H1 (cell line): ENCODE results near the gene SPN. TPM values are rescaled to one million over a fixed set of nuclear protein-coding genes. Genes with fewer than 3 reads are reported as not detected.

Experiments used
- CHD7 ChIP-seq: fragments of 300-600 bp; sonication (generic); IDR thresholded peaks from 2 replicates; pipeline ENCODE4 v1.7.1; 2012; ENCODE audit warnings: low read length, moderate library complexity, mild to moderate bottlenecking, inconsistent platforms; ENCODE audit not compliant: insufficient replicate concordance
- CTCF ChIP-seq, 3 experiments: IDR thresholded peaks; 1 replicate in 2 of 3; 2 replicates in 1 of 3; pipeline versions ENCODE4 v1.5.1 to v1.6.1; 2011; ENCODE audit warnings: low read length in 3 of 3, mild to moderate bottlenecking in 3 of 3, inconsistent platforms in 2 of 3, low read depth in 1 of 3, moderate library complexity in 1 of 3; ENCODE audit not compliant: insufficient read depth in 1 of 3; ENCODE audit errors: control extremely low read depth in 1 of 3
- POLR2AphosphoS5 ChIP-seq: IDR thresholded peaks from 2 replicates; pipeline ENCODE4 v1.6.1; 2011; ENCODE audit warnings: low read depth, low read length
- SP2 ChIP-seq: IDR thresholded peaks from 2 replicates; pipeline ENCODE4 v1.6.1; 2012; ENCODE audit warnings: mild to moderate bottlenecking, low read length, inconsistent platforms
- TAF1 ChIP-seq: IDR thresholded peaks from 2 replicates; pipeline ENCODE4 v1.6.1; 2011; ENCODE audit warnings: mild to moderate bottlenecking, low read depth, low read length
- polyA plus RNA-seq, 7 experiments: library from polyadenylated mRNA; depleted of rRNA in 3 of 7; stranded (reverse) in 5 of 7; unstranded in 2 of 7; fragments of >200 nt in 5 of 7; fragments of 200-250 nt in 2 of 7; gene quantifications; 1 replicate in 5 of 7; 2 replicates in 1 of 7; 4 replicates in 1 of 7; pipeline versions ENCODE4 v1.2.1 to v1.2.3, GENCODE V29; 2011 to 2013; ENCODE audit warnings: missing spikeins in 2 of 7, mixed read lengths in 2 of 7
- total RNA-seq: library from RNA; stranded (reverse); fragmentation: NEBNext Ultra II Directional; extraction: Animal tissue kit (Norgen Biotek cat#: 25700); gene quantifications from 2 replicates; pipeline ENCODE4 v1.2.1, GENCODE V29; 2021

SPN gene
- total and polyA plus RNA-seq, 2 of the 8 experiments (the other 6 are each of a cell fraction or from before 2014, with no cell fraction given) = 1.5 to 1.8 TPM

DNA sequence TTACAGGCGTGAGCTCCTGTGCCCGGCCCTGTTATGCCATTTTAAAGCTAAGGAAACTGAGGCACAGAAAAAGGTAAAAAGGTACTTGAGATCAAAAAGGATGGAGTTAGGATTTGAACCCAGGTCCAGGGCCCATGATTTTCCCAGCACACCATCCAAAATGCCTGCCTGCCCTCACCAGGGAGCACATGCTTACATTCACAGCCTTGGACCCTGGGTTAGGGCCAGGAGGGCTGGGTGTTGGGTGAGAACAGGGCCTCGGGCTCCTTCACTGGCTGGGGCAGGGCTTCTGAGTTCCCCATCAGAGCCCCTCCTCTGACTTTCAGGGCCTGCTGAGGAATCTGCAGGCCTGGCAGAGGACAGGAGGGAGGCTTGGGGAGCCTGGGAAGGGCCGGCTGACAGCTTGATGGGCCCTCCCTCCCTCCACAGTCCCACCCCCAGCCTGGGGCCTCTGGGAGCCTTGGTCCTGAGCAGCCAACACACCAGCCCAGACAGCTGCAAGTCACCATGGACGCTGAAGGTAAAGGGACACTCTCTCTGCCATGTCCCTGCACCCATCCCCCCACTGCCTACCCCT is 15.7 kb downstream of the SPN start, which contains the start of gene QPRT (continued):
- TF ChIP-seq CHD7 = no peak
- no peak for TF ChIP-seq SP2
- peak in 1 of 3 experiments; percentile 9; a peak in 1 of 4 replicates for TF ChIP-seq CTCF (IDR thresholded peaks at IDR 0.05; ENCODE audit: control extremely low read depth in 1 of 3, insufficient read depth in 1 of 3, low read depth in 1 of 3, low read length in 3 of 3)
- peak; percentile 64 for TF ChIP-seq TAF1
- TF ChIP-seq POLR2AphosphoS5 = peak; percentile 84
